Activated CD4-positive, alpha-beta T cell treated with anti-CD3 and anti-CD28 coated beads, Interleukin-2, amount 50 U/mL, for 24 hours (primary cell): ENCODE data around the gene TRIO.
"Not testable (repeated sequence)": the region's sequence is repeated elsewhere in the genome, so short reads cannot be mapped to it uniquely, and the experiment has no call there.

Experiments used
- DNase-seq, 2 donors: peaks; one replicate each; pipeline ENCODE4 v3.0.0-alpha.2; 2020; ENCODE audit warnings: low read depth in 1 of 2, low spot score in 1 of 2

TRIO gene

GRCh38 chr5:14142827-14143545 is at the start of gene TRIO:
TRIO (plus strand) TSS chr5:14143342; CDS start chr5:14143726, 384 bp downstream.
- peak; percentile 38 to 66 for DNase-seq

- not testable (repeated sequence) for DNase-seq
These were observed 45.8 kb upstream of the TRIO start for GRCh38 chr5:14097380-14097779.

GRCh38 chr5:14097998-14098471 is 45.1 kb upstream of the TRIO start:
- no peak for DNase-seq

- DNase-seq: no peak
These were observed 42.9 kb upstream of the TRIO start for GRCh38 chr5:14100281-14100680.

GRCh38 chr5:14101922-14102321 is 41.2 kb upstream of the TRIO start:
- DNase-seq: no peak

- no peak for DNase-seq
These were observed 40.5 kb upstream of the TRIO start for GRCh38 chr5:14102666-14103065.

- DNase-seq: no peak
These were observed 37.3 kb upstream of the TRIO start for GRCh38 chr5:14105718-14106410.

GRCh38 chr5:14107536-14107935 is 35.6 kb upstream of the TRIO start:
- DNase-seq: no peak

GRCh38 chr5:14108170-14108996 is 34.8 kb upstream of the TRIO start:
- no peak for DNase-seq

GRCh38 chr5:14109041-14109747 is 33.9 kb upstream of the TRIO start:
- DNase-seq: peak in 1 of 2 donors; percentile 9

- DNase-seq: no peak
These were observed 33.4 kb upstream of the TRIO start for GRCh38 chr5:14109771-14110170.

GRCh38 chr5:14110196-14110595 is 32.9 kb upstream of the TRIO start:
- no peak for DNase-seq

GRCh38 chr5:14110680-14111079 is 32.5 kb upstream of the TRIO start:
- DNase-seq: no peak

GRCh38 chr5:14112998-14113652 is 30.0 kb upstream of the TRIO start:
- DNase-seq: no peak

GRCh38 chr5:14114615-14115251 is 28.4 kb upstream of the TRIO start:
- no peak for DNase-seq

- DNase-seq: no peak
These were observed 27.7 kb upstream of the TRIO start for GRCh38 chr5:14115323-14115895.

GRCh38 chr5:14118551-14119320 is 24.4 kb upstream of the TRIO start:
- DNase-seq: no peak

GRCh38 chr5:14120176-14120575 is 23.0 kb upstream of the TRIO start:
- DNase-seq: no peak

- DNase-seq: no peak
These were observed 21.6 kb upstream of the TRIO start for GRCh38 chr5:14121552-14121951.
